HepG2 (cell line): ENCODE results near the gene IFNL1. TPM values are rescaled to one million over a fixed set of nuclear protein-coding genes. Genes with fewer than 3 reads are reported as not detected.

ENCODE experiments used
- ATAC-seq: fragments of 200-7000 bp; cut with Tn5 transposase; 3 replicates; pipeline ENCODE4 v1.9.1; 2020; ENCODE audit warnings: mild to moderate bottlenecking, moderate library complexity
- BruUV-seq: library from RNA; stranded (reverse); fragments of 400-500 nt; replicated peaks from 2 replicates; lab custom pipeline; 2021; lab: Mats Ljungman, UMichigan
- CTCF ChIA-PET: fragments of 300-600 bp; formaldehyde crosslinking; extraction: SDS; loops from one replicate; lab custom pipeline; 2021; ENCODE audit warnings: low total read pairs, inconsistent platforms, low intra/inter-chr PET ratio; lab: Yijun Ruan, JAX
- POLR2A ChIA-PET: fragments of 350-600 bp; sonication (Branson Sonifier 250); formaldehyde crosslinking; loops from one replicate; lab custom pipeline; 2020; ENCODE audit warnings: antibody characterized with exemption, inconsistent platforms; lab: Yijun Ruan, JAX
- DNase-seq: peaks from one replicate; pipeline ENCODE4 v3.0.0-alpha.2; 2015; ENCODE audit warnings: low spot score
- FAIRE-seq: peaks from 3 replicates; lab custom pipeline; 2011; peaks lifted over from hg19 to GRCh38; lab: Jason Lieb, UNC
- H2AFZ ChIP-seq: one replicate; pipeline ENCODE4 v1.6.1; 2011; ENCODE audit warnings: low read length, inconsistent platforms
- H3K27ac ChIP-seq: fragments of 300-600 bp; 3 replicates; pipeline ENCODE4 v1.8.0; 2011; ENCODE audit warnings: mixed run types, mild to moderate bottlenecking, mixed read lengths, low read length, inconsistent platforms; ENCODE audit not compliant: insufficient read depth; ENCODE audit errors: extremely low read length
- H3K27me3 ChIP-seq, 2 experiments: fragments of 200-600 bp in 1 of 2; 2 replicates in 1 of 2; 3 replicates in 1 of 2; pipeline versions ENCODE4 v1.6.0 to v1.8.0; 2011; ENCODE audit warnings: low read length in 2 of 2, mild to moderate bottlenecking in 2 of 2, moderate library complexity in 2 of 2, inconsistent platforms in 1 of 2; ENCODE audit not compliant: insufficient read depth in 2 of 2, control insufficient read depth in 1 of 2
- H3K36me3 ChIP-seq, 2 experiments: fragments of 200-600 bp in 1 of 2; replicated peaks in 1 of 2; 2 replicates in 1 of 2; 3 replicates in 1 of 2; pipeline versions ENCODE4 v1.5.1 to v1.8.0; 2011; ENCODE audit warnings: low read length in 2 of 2, inconsistent platforms in 1 of 2; ENCODE audit not compliant: insufficient read depth in 2 of 2, control insufficient read depth in 1 of 2
- H3K4me1 ChIP-seq: 2 replicates; pipeline ENCODE4 v1.5.1; 2012; ENCODE audit warnings: low read length, inconsistent platforms; ENCODE audit not compliant: insufficient read depth
- H3K4me2 ChIP-seq: 2 replicates; pipeline ENCODE4 v1.6.0; 2011; ENCODE audit warnings: low read depth, low read length, inconsistent platforms
- H3K4me3 ChIP-seq, 3 experiments: fragments of 200-600 bp in 1 of 3; sonication (generic), shearing (Covaris generic) in 1 of 3; replicated peaks in 1 of 3; 2 replicates each; pipeline ENCODE4 v1.5.1; 2011 to 2016; ENCODE audit warnings: low read length in 3 of 3, inconsistent platforms in 2 of 3, low read depth in 2 of 3, mild to moderate bottlenecking in 2 of 3, control low read depth in 1 of 3, mixed read lengths in 1 of 3; ENCODE audit not compliant: insufficient read depth in 1 of 3
- H3K79me2 ChIP-seq: one replicate; pipeline ENCODE4 v1.6.1; 2011; ENCODE audit warnings: low read length, inconsistent platforms; ENCODE audit not compliant: insufficient read depth
- H3K9ac ChIP-seq: 2 replicates; pipeline ENCODE4 v1.6.0; 2011; ENCODE audit warnings: mild to moderate bottlenecking, low read depth, low read length, inconsistent platforms; ENCODE audit not compliant: insufficient read depth
- H3K9me3 ChIP-seq: 2 replicates; pipeline ENCODE4 v1.5.1; 2012; ENCODE audit warnings: mild to moderate bottlenecking, low read length
- H4K20me1 ChIP-seq: 2 replicates; pipeline ENCODE4 v1.6.0; 2011; ENCODE audit warnings: inconsistent platforms, mild to moderate bottlenecking, low read length, moderate library complexity; ENCODE audit not compliant: insufficient read depth
- FOSL1 ChIP-seq: sonication (generic); formaldehyde crosslinking; IDR thresholded peaks from 2 replicates; pipeline ENCODE4 v1.9.0; 2021; ENCODE audit warnings: missing genetic modification reagents, borderline replicate concordance
- GMEB2 ChIP-seq: IDR thresholded peaks from 2 replicates; pipeline ENCODE4 v1.6.1; 2016; ENCODE audit warnings: missing biosample characterization, missing genetic modification reagents, low read depth
- MIXL1 ChIP-seq: IDR thresholded peaks from 2 replicates; pipeline ENCODE4 v1.6.1; 2016
- PITX1 ChIP-seq: sonication (generic); formaldehyde crosslinking; IDR thresholded peaks from 2 replicates; pipeline ENCODE4 v1.5.1; 2020; ENCODE audit warnings: mild to moderate bottlenecking, missing genetic modification reagents
- PLRG1 ChIP-seq: fragments of 450-650 bp; conservative IDR thresholded peaks from 2 replicates; pipeline ENCODE4 v1.6.1; 2016
- SOX5 ChIP-seq: IDR thresholded peaks from 2 replicates; pipeline ENCODE4 v1.6.1; 2016; ENCODE audit warnings: borderline replicate concordance
- SP5 ChIP-seq: IDR thresholded peaks from 2 replicates; pipeline ENCODE4 v1.6.1; 2016; ENCODE audit warnings: low read depth, borderline replicate concordance
- STAT5B ChIP-seq: sonication (generic); formaldehyde crosslinking; IDR thresholded peaks from 2 replicates; pipeline ENCODE4 v1.4.0; 2020; ENCODE audit warnings: missing genetic modification reagents
- TAF1 ChIP-seq: sonication (generic); formaldehyde crosslinking; IDR thresholded peaks from 2 replicates; pipeline ENCODE4 v1.4.0; 2020; ENCODE audit warnings: missing genetic modification reagents
- ZFAT ChIP-seq: sonication (generic); formaldehyde crosslinking; conservative IDR thresholded peaks from 2 replicates; pipeline ENCODE4 v1.8.1; 2023; ENCODE audit warnings: missing genetic modification reagents, inconsistent platforms
- ZFYVE20 ChIP-seq: sonication (generic); formaldehyde crosslinking; IDR thresholded peaks from 2 replicates; pipeline ENCODE4 v1.8.0; 2023; ENCODE audit warnings: low read depth, mild to moderate bottlenecking, moderate library complexity, missing genetic modification reagents, borderline replicate concordance
- ZNF431 ChIP-seq: sonication (generic); formaldehyde crosslinking; IDR thresholded peaks from 2 replicates; pipeline ENCODE4 v1.9.0; 2022; ENCODE audit warnings: missing genetic modification reagents, low read depth, mild to moderate bottlenecking, borderline replicate concordance
- WGBS: methylation state at CpG from one replicate; pipeline ENCODE4 v1.1.6; 2017; ENCODE audit warnings: low lambda C conversion rate; 5-methylcytosine and 5-hydroxymethylcytosine counted together
- in situ Hi-C: cut with HindIII; loops from 2 replicates; pipeline ENCODE4 v1.10.0; 2017; ENCODE audit warnings: low pct_unique_long_range_greater_than_20kb; ENCODE audit not compliant: extremely low pct_ligation_motif_present
- intact Hi-C: fragments of 100-400 bp; cut with micrococcal nuclease; formaldehyde crosslinking; loops from one replicate; pipeline ENCODE4 v1.10.0; 2022; ENCODE audit not compliant: unreplicated experiment
- polyA plus RNA-seq, 8 experiments: library from polyadenylated mRNA; depleted of rRNA in 3 of 8; stranded (reverse) in 7 of 8; unstranded in 1 of 8; fragments of >200 nt; fragmentation: Illumina TruSeq in 4 of 8; extraction: Trizol in 4 of 8; gene quantifications; 2 replicates each; pipeline versions ENCODE4 v1.2.1 to v1.2.3, GENCODE V29; 2011 to 2016; ENCODE audit warnings: low read depth in 4 of 8, missing spikeins in 1 of 8, mixed read lengths in 1 of 8; ENCODE audit not compliant: insufficient read depth in 1 of 8
- total RNA-seq, 5 experiments: library from RNA; depleted of rRNA; stranded (reverse); fragments of >200 nt; fragmentation: Illumina TruSeq; extraction: Trizol; gene quantifications; 2 replicates each; pipeline ENCODE4 v1.2.3, GENCODE V29; 2016; ENCODE audit warnings: low read depth in 1 of 5

Gene IFNL1
- total and polyA plus RNA-seq, 2 of the 13 experiments (the other 11 are each of a cell fraction or from before 2014, with no cell fraction given): not detected

- ATAC-seq (no peak), DNase-seq (no peak), FAIRE-seq (no peak)
- Histone ChIP-seq H3K27me3 (no peaks in the 10 kb centered on the region; a peak in 2 of 5 replicates), H3K79me2 (no peaks in the 10 kb centered on the region), H3K4me1 (peaks cover 6% of the 10 kb centered on the region), H3K27ac (no peak overlapping the region), H3K9ac (no peak overlapping the region), H3K9me3 (no peaks in the 10 kb centered on the region), H2AFZ (no peak overlapping the region), H3K4me2 (no peak overlapping the region), H3K36me3 (no peaks in the 10 kb centered on the region), H4K20me1 (no peaks in the 10 kb centered on the region), H3K4me3 (no peak overlapping the region)
- WGBS: 0% methylated on average over 1 of the region's 1 CpG
- intact Hi-C loops: no loop called here
- CTCF ChIA-PET: no interaction called here
- no peak for TF ChIP-seq ZFAT (CRISPR knock-in tag)
- TF ChIP-seq GMEB2: no peak
- TF ChIP-seq ZFYVE20 (CRISPR knock-in tag): no peak
- no peak for TF ChIP-seq ZNF431 (CRISPR knock-in tag)
- no peak for TF ChIP-seq PITX1 (CRISPR knock-in tag)
- TF ChIP-seq PLRG1: no peak
- TF ChIP-seq FOSL1 (CRISPR knock-in tag): no peak
- no peak for TF ChIP-seq MIXL1 (CRISPR knock-in tag)
- BruUV-seq: no TSS peak
- in situ Hi-C loops: no loop called here
- POLR2A ChIA-PET: no interaction called here
These were observed 14.2 kb upstream of the IFNL1 start for GRCh38 chr19:39282021-39282420.

- no peak overlapping the region for H3K9ac ChIP-seq
- no peak overlapping the region for H3K27ac ChIP-seq
- ChIA-PET POLR2A (no interaction called here), CTCF (no interaction called here)
- H3K9me3 ChIP-seq: no peaks in the 10 kb centered on the region
- BruUV-seq: no TSS peak
- no peak overlapping the region for H3K4me3 ChIP-seq
- no peak for ATAC-seq
- DNase-seq: no peak
- no peaks in the 10 kb centered on the region for H4K20me1 ChIP-seq
- TF ChIP-seq TAF1 (CRISPR knock-in tag) (no peak), SOX5 (CRISPR knock-in tag) (no peak), STAT5B (CRISPR knock-in tag) (no peak), SP5 (no peak)
- in situ Hi-C loops (no loop called here), intact Hi-C loops (no loop called here)
- no peaks in the 10 kb centered on the region; a peak in 2 of 5 replicates for H3K27me3 ChIP-seq
- no peak overlapping the region for H2AFZ ChIP-seq
- no peaks in the 10 kb centered on the region for H3K36me3 ChIP-seq
- WGBS: 0% methylated on average over 1 of the region's 1 CpG
- H3K79me2 ChIP-seq: no peaks in the 10 kb centered on the region
- no peaks in the 10 kb centered on the region for H3K4me1 ChIP-seq
- no peak for FAIRE-seq
- H3K4me2 ChIP-seq: no peak overlapping the region
These were observed 12.2 kb upstream of the IFNL1 start for GRCh38 chr19:39284032-39284431.
